NCI-H510A (cell line): ENCODE results near the gene ITGB3.

Experiments used
- DNase-seq: peaks from one replicate; lab custom pipeline; 2025; lab: John Stamatoyannopoulos, UW

The ITGB3 gene

DNA sequence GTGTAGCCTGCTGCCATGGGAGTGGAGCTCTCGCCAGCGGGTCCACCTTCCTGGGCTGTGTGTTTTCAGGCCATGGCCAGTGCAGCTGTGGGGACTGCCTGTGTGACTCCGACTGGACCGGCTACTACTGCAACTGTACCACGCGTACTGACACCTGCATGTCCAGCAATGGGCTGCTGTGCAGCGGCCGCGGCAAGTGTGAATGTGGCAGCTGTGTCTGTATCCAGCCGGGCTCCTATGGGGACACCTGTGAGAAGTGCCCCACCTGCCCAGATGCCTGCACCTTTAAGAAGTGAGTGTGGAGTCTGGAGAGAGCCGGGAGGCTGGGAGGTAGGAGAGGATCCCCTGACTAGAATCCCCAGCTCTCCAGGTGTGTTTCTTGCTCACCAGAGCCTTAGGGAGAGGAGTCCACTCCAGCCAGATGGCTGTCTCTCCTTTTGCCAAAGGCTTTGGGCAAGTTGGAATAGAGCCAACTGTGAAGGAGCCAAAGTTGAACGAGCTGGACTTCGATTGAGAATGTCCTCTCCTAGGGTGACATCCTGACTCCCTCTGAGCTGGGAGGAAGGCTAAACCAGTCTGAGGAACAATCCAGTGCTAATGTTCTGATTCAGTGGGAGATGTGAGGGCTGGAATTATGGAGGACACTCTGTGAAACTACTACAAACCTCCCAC, 45.7 kb downstream of the ITGB3 start:
- no peak for DNase-seq

GRCh38 chr17:47300718-47301117, 47.1 kb downstream of the ITGB3 start:
- no peak for DNase-seq

GRCh38 chr17:47301161-47301560, 47.5 kb downstream of the ITGB3 start:
- no peak for DNase-seq

- no peak for DNase-seq
Measured at GRCh38 chr17:47301831-47302230, 48.2 kb downstream of the ITGB3 start.

- no peak for DNase-seq
Measured at GRCh38 chr17:47304186-47304585, 50.6 kb downstream of the ITGB3 start.

DNA sequence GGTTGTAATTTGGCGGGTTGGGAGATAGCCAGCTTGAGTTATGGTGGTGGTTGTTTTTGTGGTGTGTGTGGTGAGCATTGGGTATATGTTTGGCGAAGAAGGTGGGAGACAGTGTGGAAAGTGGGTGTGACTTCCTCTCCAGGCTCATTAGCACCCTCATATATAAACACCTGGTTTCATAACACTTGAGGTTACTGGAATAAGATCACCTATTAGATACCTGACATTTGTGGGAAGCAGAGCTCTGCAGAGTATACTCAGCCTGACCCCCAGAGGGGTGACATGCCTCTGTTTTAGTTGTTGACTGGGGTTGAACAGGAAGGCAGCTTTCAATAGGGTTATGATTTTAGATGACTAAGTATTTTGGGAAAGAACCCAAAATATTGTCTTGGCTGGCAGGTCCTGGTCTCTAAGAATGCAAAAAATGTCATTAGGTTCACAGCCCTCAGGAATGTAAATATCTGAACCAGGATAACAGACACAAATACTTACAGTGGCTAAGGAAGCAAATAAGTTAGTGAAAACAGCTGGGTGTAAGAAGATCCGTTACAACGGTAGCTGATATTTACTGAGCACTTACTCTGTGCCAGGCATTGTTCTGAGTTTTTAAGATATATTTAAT, 51.8 kb downstream of the ITGB3 start:
- no peak for DNase-seq

- DNase-seq: no peak
Measured at GRCh38 chr17:47310186-47310733, 56.6 kb downstream of the ITGB3 start.

- no peak for DNase-seq
Measured at GRCh38 chr17:47311420-47311819, 57.8 kb downstream of the ITGB3 start.

- no peak for DNase-seq
Measured at GRCh38 chr17:47315451-47316266, 62.0 kb downstream of the ITGB3 start.

- DNase-seq: no peak
Measured at GRCh38 chr17:47316311-47316710, 62.7 kb downstream of the ITGB3 start.

DNA sequence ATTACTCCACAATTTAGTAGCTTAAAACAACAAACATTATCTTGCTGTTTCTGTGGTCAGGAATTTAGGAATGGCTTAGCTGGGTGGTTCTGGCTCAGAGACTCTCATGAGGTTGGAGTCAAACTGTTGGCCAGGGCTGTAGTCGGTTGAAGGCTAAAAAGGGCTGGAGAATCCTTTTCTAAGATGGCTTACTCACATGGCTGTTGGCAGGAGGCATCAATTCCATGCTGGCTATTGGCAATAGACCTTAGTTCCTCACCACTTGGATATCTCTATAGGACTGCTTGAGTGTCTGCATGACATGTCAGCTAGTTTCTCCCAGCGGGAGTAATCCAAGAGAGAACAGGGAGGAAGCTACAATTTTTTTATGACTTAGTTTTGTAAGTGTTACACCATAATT, 63.5 kb downstream of the ITGB3 start:
- DNase-seq: no peak

GRCh38 chr17:47318197-47318918, 64.7 kb downstream of the ITGB3 start:
- no peak for DNase-seq

DNA sequence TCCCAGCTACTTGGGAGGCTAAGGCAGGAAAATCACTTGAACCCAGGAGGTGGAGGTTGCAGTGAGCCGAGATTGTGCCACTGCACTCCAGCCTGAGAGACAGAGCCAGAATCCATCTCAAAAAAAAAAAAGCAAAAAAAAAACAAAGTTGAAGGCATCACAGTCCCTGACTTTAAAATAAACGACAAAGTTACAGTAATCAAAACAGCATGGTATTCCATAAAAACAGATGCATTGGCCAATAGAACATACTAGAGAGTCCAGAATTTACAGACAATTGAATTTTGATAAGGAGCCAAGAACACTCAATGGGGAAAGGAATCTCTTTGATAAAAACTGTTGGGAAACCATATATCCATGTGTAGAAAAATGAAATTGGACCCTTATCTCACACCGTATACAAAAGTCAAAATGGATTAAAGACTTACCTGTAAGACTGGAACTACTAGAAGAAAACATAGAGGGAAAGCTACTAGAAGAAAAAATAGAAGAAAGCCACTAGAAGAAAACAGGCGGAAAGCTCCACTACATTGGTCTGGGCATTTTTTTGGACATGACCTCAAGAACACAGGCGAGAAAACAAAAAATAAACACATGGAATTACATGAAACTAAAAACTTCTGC, 67.4 kb downstream of the ITGB3 start:
- no peak for DNase-seq

DNA sequence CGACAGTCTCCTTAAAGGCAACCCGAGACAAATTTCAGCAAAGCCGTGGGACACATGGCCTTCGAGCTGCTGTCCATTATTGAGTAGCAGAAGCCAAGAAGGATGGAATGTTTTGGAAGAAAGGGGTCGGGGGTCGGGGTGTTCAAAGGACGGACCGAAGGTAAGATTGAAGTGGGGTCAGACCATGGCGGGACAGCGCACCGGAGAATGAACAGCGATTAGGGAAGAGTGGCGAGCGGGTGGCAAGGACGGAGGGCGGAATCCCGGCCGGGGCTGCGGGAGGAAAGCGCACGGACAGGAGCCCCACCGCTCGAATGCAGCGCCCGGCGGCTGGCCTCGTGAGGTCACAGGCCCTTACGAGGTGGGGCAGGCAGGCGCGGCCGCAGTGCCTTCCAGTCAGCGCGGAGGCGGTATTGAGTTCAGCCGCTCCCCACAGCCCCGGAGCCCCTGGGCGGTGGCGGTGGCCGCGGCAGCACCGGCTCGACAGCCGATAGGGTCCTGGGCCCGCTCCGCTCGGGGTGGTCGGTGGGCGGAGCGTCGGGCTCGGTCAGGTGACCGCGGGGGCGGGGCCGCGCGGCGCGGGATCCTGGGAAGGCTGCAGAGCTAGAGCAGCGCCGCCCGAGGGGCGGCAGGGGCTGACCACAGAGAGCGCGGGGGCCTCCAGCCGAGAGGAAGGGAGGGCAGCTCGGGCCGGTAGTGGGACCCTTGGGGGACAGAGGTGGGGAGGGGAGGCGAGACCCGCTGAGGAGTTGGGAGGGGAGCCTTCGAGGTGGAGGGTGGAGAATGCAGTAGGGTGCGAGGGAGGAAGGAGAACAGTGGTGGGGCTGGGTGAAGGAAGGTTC, 70.0 kb downstream of the ITGB3 start, which contains the start of gene EFCAB13:
TSS of gene EFCAB13 (plus strand) at position 574 of the 842 bp plus-strand sequence. CDS start 4,399 bp downstream, outside the sequence.
- peak; percentile 90 for DNase-seq

DNA sequence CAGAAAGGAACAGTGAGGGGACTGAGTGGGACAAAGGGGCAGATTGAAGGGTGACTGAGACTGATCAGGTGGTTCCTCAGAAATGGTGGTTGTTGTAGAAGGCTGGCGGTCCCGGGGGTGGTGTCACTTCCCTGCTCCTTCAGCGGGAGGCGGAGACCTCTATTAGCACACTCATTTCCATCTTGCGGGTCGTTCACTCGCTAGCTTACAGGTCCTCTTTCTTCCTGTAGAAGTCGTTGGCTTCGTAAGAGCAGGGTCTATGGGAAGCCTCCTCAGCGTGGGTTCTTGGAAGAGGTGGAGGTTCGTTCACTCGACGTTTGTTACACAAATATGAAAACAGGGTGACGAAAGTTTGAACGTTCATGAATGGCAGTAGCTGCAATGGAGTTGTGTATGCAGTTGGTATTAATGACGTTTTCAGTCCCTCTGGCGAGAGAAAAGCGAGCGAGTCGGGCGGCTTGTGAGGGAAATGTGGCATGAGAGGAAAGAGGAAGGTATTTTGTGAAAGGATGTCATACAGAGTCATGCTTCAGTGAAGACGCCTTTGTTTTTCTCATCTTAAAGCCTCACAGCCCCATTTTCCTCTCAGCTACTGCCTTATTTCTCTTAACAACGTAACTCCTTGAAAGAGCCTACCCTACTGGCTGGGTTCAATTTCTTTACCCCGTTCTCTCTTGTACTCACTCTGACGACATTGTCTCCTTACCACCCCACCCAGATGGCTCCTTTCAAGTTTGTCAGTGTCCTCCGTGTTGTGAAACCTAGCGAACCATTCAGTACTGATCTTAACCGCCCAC, 70.8 kb downstream of the ITGB3 start:
- DNase-seq: peak; percentile 64

GRCh38 chr17:47325176-47325575, 71.5 kb downstream of the ITGB3 start:
- DNase-seq: no peak

- DNase-seq: no peak
Measured at GRCh38 chr17:47330548-47330947, 76.9 kb downstream of the ITGB3 start.

DNA sequence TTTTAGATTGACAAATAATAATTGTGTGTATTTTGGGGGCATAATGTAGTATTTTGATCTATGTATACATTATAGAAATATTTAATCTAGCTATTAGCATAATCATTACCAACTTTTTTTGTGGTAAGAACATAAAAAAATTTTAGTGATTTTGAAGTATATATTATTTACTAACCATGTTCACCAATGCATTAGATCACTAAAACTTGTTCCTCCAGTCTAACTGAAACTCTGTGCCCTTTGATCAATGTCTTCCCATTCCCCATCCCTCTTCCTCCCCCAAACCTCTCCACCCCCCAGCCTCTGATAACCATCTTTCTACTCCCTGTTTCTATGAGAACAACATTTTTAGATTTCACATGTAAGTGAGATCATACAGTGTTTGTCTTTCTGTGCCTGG, 78.7 kb downstream of the ITGB3 start:
- DNase-seq: no peak

- no peak for DNase-seq
Measured at GRCh38 chr17:47335101-47335936, 81.7 kb downstream of the ITGB3 start.
